H1 (cell line): ENCODE measurements around the gene OSBPL6. TPM values are rescaled to one million over a fixed set of nuclear protein-coding genes. Genes with fewer than 3 reads are reported as not detected.

ENCODE experiments used
- CTCF ChIA-PET: fragments of 300-600 bp; sonication (Branson Sonifier 250); formaldehyde crosslinking; loops from one replicate; lab custom pipeline; 2021; ENCODE audit not compliant: partially characterized antibody; lab: Charles Lee
- POLR2A ChIA-PET: fragments of 300-600 bp; sonication (Branson Sonifier 250); formaldehyde crosslinking; loops from one replicate; lab custom pipeline; 2021; ENCODE audit warnings: inconsistent platforms; ENCODE audit not compliant: partially characterized antibody; lab: Charles Lee
- DNase-seq, 2 experiments: peaks; one replicate each; pipeline versions ENCODE4 v3.0.0 to v3.0.0-alpha.2; 2010 to 2022; ENCODE audit warnings: low spot score in 2 of 2, low read depth in 1 of 2, mixed read lengths in 1 of 2
- FAIRE-seq: peaks from 2 replicates; lab custom pipeline; 2011; peaks lifted over from hg19 to GRCh38; lab: Jason Lieb, UNC
- H2AFZ ChIP-seq: 2 replicates; pipeline ENCODE4 v1.8.1; 2012; ENCODE audit warnings: low read length, inconsistent platforms
- H2AK5ac ChIP-seq: 2 replicates; pipeline ENCODE4 v1.6.1; 2013; ENCODE audit warnings: low read depth, low read length
- H2BK120ac ChIP-seq: replicated peaks from 2 replicates; pipeline ENCODE3; 2013; ENCODE audit warnings: low read depth, low read length, inconsistent platforms
- H2BK12ac ChIP-seq: 2 replicates; pipeline ENCODE4 v1.6.1; 2013; ENCODE audit warnings: low read depth, low read length
- H2BK15ac ChIP-seq: 2 replicates; pipeline ENCODE4 v1.6.1; 2013; ENCODE audit warnings: low read length
- H2BK20ac ChIP-seq: 2 replicates; pipeline ENCODE4 v1.6.1; 2013; ENCODE audit warnings: low read length
- H2BK5ac ChIP-seq: 2 replicates; pipeline ENCODE4 v1.6.1; 2013; ENCODE audit warnings: low read depth, low read length
- H3K14ac ChIP-seq: 2 replicates; pipeline ENCODE4 v1.6.1; 2013; ENCODE audit warnings: inconsistent platforms; ENCODE audit not compliant: insufficient read length
- H3K18ac ChIP-seq: 2 replicates; pipeline ENCODE4 v1.6.1; 2013; ENCODE audit warnings: low read length; ENCODE audit errors: extremely low read depth
- H3K23ac ChIP-seq: 2 replicates; pipeline ENCODE4 v1.6.1; 2013; ENCODE audit warnings: inconsistent platforms; ENCODE audit not compliant: insufficient read length
- H3K23me2 ChIP-seq: 2 replicates; pipeline ENCODE4 v1.6.1; 2013; ENCODE audit warnings: low read depth, low read length
- H3K27ac ChIP-seq: 2 replicates; pipeline ENCODE4 v1.6.1; 2011; ENCODE audit warnings: low read depth, low read length, inconsistent platforms
- H3K27me3 ChIP-seq, 4 experiments: replicated peaks in 1 of 4; 1 replicate in 1 of 4; 2 replicates in 3 of 4; pipeline versions ENCODE4 v1.6.1 to v1.8.1; 2011 to 2013; ENCODE audit warnings: low read length in 3 of 4, mild to moderate bottlenecking in 3 of 4, inconsistent platforms in 2 of 4, mixed read lengths in 2 of 4, moderate library complexity in 1 of 4; ENCODE audit not compliant: control insufficient read depth in 3 of 4, insufficient read depth in 3 of 4; ENCODE audit errors: extremely low read depth in 1 of 4
- H3K36me3 ChIP-seq, 4 experiments: 2 replicates each; pipeline versions ENCODE4 v1.6.1 to v1.8.1; 2011 to 2013; ENCODE audit warnings: mild to moderate bottlenecking in 4 of 4, low read length in 3 of 4, moderate library complexity in 2 of 4, control low read depth in 1 of 4, inconsistent platforms in 1 of 4; ENCODE audit not compliant: insufficient read depth in 4 of 4, control insufficient read depth in 2 of 4
- H3K4ac ChIP-seq: replicated peaks from 2 replicates; pipeline ENCODE3; 2013; ENCODE audit warnings: low read length, low read depth, mixed read lengths, inconsistent platforms; ENCODE audit not compliant: insufficient read length
- H3K4me1 ChIP-seq, 4 experiments: replicated peaks in 1 of 4; 1 replicate in 1 of 4; 2 replicates in 3 of 4; pipeline versions ENCODE4 v1.6.1 to v1.8.1; 2011 to 2013; ENCODE audit warnings: low read length in 3 of 4, inconsistent platforms in 2 of 4, mixed read lengths in 1 of 4; ENCODE audit not compliant: insufficient read depth in 4 of 4, control insufficient read depth in 3 of 4
- H3K4me2 ChIP-seq, 2 experiments: 2 replicates each; pipeline versions ENCODE4 v1.6.1 to v1.8.1; 2011 to 2013; ENCODE audit warnings: low read depth in 2 of 2, low read length in 2 of 2, control low read depth in 1 of 2, inconsistent platforms in 1 of 2, mild to moderate bottlenecking in 1 of 2; ENCODE audit not compliant: insufficient read depth in 1 of 2
- H3K4me3 ChIP-seq, 4 experiments: fragments of 200-600, 300-600 bp in 1 of 4; sonication (generic), shearing (Covaris generic), sonication (Bioruptor Twin) in 1 of 4; 2 replicates each; pipeline versions ENCODE4 v1.5.1 to v1.8.1; 2011 to 2016; ENCODE audit warnings: low read length in 4 of 4, low read depth in 3 of 4, control low read depth in 2 of 4, inconsistent platforms in 2 of 4, mild to moderate bottlenecking in 2 of 4, mixed read lengths in 1 of 4, moderate library complexity in 1 of 4; ENCODE audit not compliant: insufficient read depth in 2 of 4; ENCODE audit errors: extremely low read depth in 1 of 4
- H3K56ac ChIP-seq: replicated peaks from 2 replicates; pipeline ENCODE3; 2013; ENCODE audit warnings: low read depth, mild to moderate bottlenecking, mixed read lengths, low read length, inconsistent platforms; ENCODE audit not compliant: insufficient read length
- H3K79me1 ChIP-seq: 2 replicates; pipeline ENCODE4 v1.6.1; 2013; ENCODE audit warnings: low read depth, low read length, control low read depth
- H3K79me2 ChIP-seq, 2 experiments: 2 replicates each; pipeline versions ENCODE4 v1.6.1 to v1.8.1; 2012 to 2013; ENCODE audit warnings: low read length in 2 of 2, mild to moderate bottlenecking in 2 of 2, inconsistent platforms in 1 of 2; ENCODE audit not compliant: insufficient read depth in 2 of 2, control insufficient read depth in 1 of 2
- H3K9ac ChIP-seq, 4 experiments: replicated peaks in 1 of 4; 1 replicate in 1 of 4; 2 replicates in 3 of 4; pipeline versions ENCODE4 v1.6.1 to v1.8.1; 2011 to 2013; ENCODE audit warnings: low read depth in 3 of 4, low read length in 3 of 4, control low read depth in 2 of 4, mild to moderate bottlenecking in 2 of 4, moderate library complexity in 2 of 4, inconsistent platforms in 1 of 4; ENCODE audit errors: extremely low read depth in 1 of 4
- H3K9me3 ChIP-seq, 2 experiments: 2 replicates each; pipeline versions ENCODE4 v1.6.1 to v1.8.1; 2012 to 2013; ENCODE audit warnings: mild to moderate bottlenecking in 2 of 2, moderate library complexity in 2 of 2, control low read depth in 1 of 2, inconsistent platforms in 1 of 2, low read depth in 1 of 2, low read length in 1 of 2, mixed read lengths in 1 of 2; ENCODE audit not compliant: insufficient read depth in 2 of 2
- H4K20me1 ChIP-seq, 2 experiments: replicated peaks in 1 of 2; 2 replicates each; pipeline versions ENCODE3 to v1.8.1; 2011 to 2013; ENCODE audit warnings: inconsistent platforms in 2 of 2, low read length in 2 of 2, mild to moderate bottlenecking in 1 of 2; ENCODE audit not compliant: insufficient read depth in 2 of 2, control insufficient read depth in 1 of 2
- H4K5ac ChIP-seq: 2 replicates; pipeline ENCODE4 v1.6.1; 2013; ENCODE audit warnings: low read length, low read depth, mixed read lengths, inconsistent platforms; ENCODE audit not compliant: insufficient read length
- H4K8ac ChIP-seq: 2 replicates; pipeline ENCODE4 v1.8.0; 2013; ENCODE audit warnings: mild to moderate bottlenecking, moderate library complexity, low read length, inconsistent platforms; ENCODE audit not compliant: insufficient read depth; ENCODE audit errors: extremely low read depth
- H4K91ac ChIP-seq: replicated peaks from 2 replicates; pipeline ENCODE3; 2013; ENCODE audit warnings: low read length, mixed read lengths, inconsistent platforms; ENCODE audit not compliant: insufficient read length
- BCL11A ChIP-seq, 2 experiments: IDR thresholded peaks; one replicate each; pipeline ENCODE4 v1.6.1; 2011; ENCODE audit warnings: low read depth in 2 of 2, low read length in 2 of 2, mild to moderate bottlenecking in 2 of 2
- CEBPB ChIP-seq: IDR thresholded peaks from 2 replicates; pipeline ENCODE4 v1.6.1; 2012; ENCODE audit warnings: low read depth, low read length
- E2F6 ChIP-seq: IDR thresholded peaks from 2 replicates; pipeline ENCODE4 v1.6.1; 2012; ENCODE audit warnings: inconsistent platforms
- GTF2F1 ChIP-seq: IDR thresholded peaks from 2 replicates; pipeline ENCODE4 v1.6.1; 2012; ENCODE audit warnings: low read depth, low read length, improper control_type of control experiment, borderline replicate concordance
- NANOG ChIP-seq: IDR thresholded peaks from 2 replicates; pipeline ENCODE4 v1.6.1; 2011; ENCODE audit warnings: low read length, low read depth, mild to moderate bottlenecking, inconsistent platforms; ENCODE audit not compliant: insufficient read depth, poor library complexity, severe bottlenecking
- POU5F1 ChIP-seq: IDR thresholded peaks from 2 replicates; pipeline ENCODE4 v1.6.1; 2011; ENCODE audit warnings: low read depth, mild to moderate bottlenecking, low read length, moderate library complexity
- RXRA ChIP-seq: IDR thresholded peaks from 2 replicates; pipeline ENCODE4 v1.6.1; 2011; ENCODE audit warnings: low read depth, mild to moderate bottlenecking, low read length, moderate library complexity; ENCODE audit not compliant: insufficient read depth
- SP1 ChIP-seq: IDR thresholded peaks from 2 replicates; pipeline ENCODE4 v1.6.1; 2011; ENCODE audit warnings: low read depth, low read length
- TAF1 ChIP-seq: IDR thresholded peaks from 2 replicates; pipeline ENCODE4 v1.6.1; 2011; ENCODE audit warnings: mild to moderate bottlenecking, low read depth, low read length
- TCF12 ChIP-seq: IDR thresholded peaks from 2 replicates; pipeline ENCODE4 v1.6.1; 2011; ENCODE audit warnings: low read depth, mild to moderate bottlenecking, low read length
- YY1 ChIP-seq: IDR thresholded peaks from 2 replicates; pipeline ENCODE4 v1.6.1; 2011; ENCODE audit warnings: low read depth, mild to moderate bottlenecking, low read length
- whole genome bisulfite sequencing, 2 experiments: shearing (Covaris generic) in 1 of 2; methylation state at CpG; one replicate each; pipeline versions ENCODE4 v1.1.6 to v1.1.7; 2013 to 2015; ENCODE audit warnings: low lambda C conversion rate in 2 of 2, mixed read lengths in 2 of 2, inconsistent platforms in 1 of 2, low coverage in 1 of 2, missing lambda C conversion rate in 1 of 2; ENCODE audit not compliant: insufficient replicate concordance in 2 of 2, insufficient coverage in 1 of 2, insufficient read length in 1 of 2; ENCODE audit errors: extremely low coverage in 1 of 2, missing lambda C conversion rate in 1 of 2; 5-methylcytosine and 5-hydroxymethylcytosine counted together
- polyA plus RNA-seq, 7 experiments: library from polyadenylated mRNA; depleted of rRNA in 3 of 7; stranded (reverse) in 5 of 7; unstranded in 2 of 7; fragments of >200 nt in 5 of 7; fragments of 200-250 nt in 2 of 7; gene quantifications; 1 replicate in 5 of 7; 2 replicates in 1 of 7; 4 replicates in 1 of 7; pipeline versions ENCODE4 v1.2.1 to v1.2.3, GENCODE V29; 2011 to 2013; ENCODE audit warnings: missing spikeins in 2 of 7, mixed read lengths in 2 of 7
- total RNA-seq: library from RNA; stranded (reverse); fragmentation: NEBNext Ultra II Directional; extraction: Animal tissue kit (Norgen Biotek cat#: 25700); gene quantifications from 2 replicates; pipeline ENCODE4 v1.2.1, GENCODE V29; 2021

OSBPL6 gene
- total and polyA plus RNA-seq, 2 of the 8 experiments (the other 6 are each of a cell fraction or from before 2014, with no cell fraction given) = 1.7 to 5.6 TPM

GRCh38 chr2:178230396-178230795 is 36.1 kb downstream of the OSBPL6 start:
- H3K79me2 ChIP-seq = no peaks in the 10 kb centered on the region

More at GRCh38 chr2:178230396-178230795, 36.1 kb downstream of the OSBPL6 start:
- Histone ChIP-seq H4K20me1 (no peaks in the 10 kb centered on the region), H3K56ac (no peak overlapping the region), H2BK5ac (no peak overlapping the region)
- TF ChIP-seq TCF12 (no peak), TAF1 (no peak), YY1 (no peak), E2F6 (no peak), BCL11A (IDR thresholded peaks at IDR 0.05; ENCODE audit: low read depth in 2 of 2, low read length in 2 of 2) (no peak), SP1 (no peak), POU5F1 (no peak), RXRA (no peak), GTF2F1 (no peak), CEBPB (no peak), NANOG (no peak)
- TF ChIP-seq, all 59 proteins: peak for 0
- no peak for DNase-seq
- Histone ChIP-seq H3K27me3 (no peaks in the 10 kb centered on the region; a peak in 1 of 7 replicates), H2BK12ac (no peak overlapping the region), H3K9ac (no peak overlapping the region), H2AFZ (no peak overlapping the region), H3K23ac (no peak overlapping the region), H4K5ac (no peak overlapping the region), H2AK5ac (no peak overlapping the region), H3K14ac (no peak overlapping the region), H2BK15ac (no peak overlapping the region), H3K27ac (no peak overlapping the region), H3K9me3 (no peaks in the 10 kb centered on the region), H3K79me1 (no peaks in the 10 kb centered on the region; the same call in 1 of the 2 replicates), H3K4me1 (peaks cover 0 to 2% (median 0%) of the 10 kb centered on the region in 4 experiments; a peak in 1 of 7 replicates), H3K4me3 (no peak overlapping the region), H2BK20ac (no peak overlapping the region), H4K8ac (no peak overlapping the region), H2BK120ac (no peak overlapping the region), H3K4ac (no peak overlapping the region), H3K4me2 (no peak overlapping the region), H4K91ac (no peak overlapping the region), H3K18ac (no peak overlapping the region), H3K23me2 (no peaks in the 10 kb centered on the region; the same call in 1 of the 2 replicates), H3K36me3 (no peaks in the 10 kb centered on the region)
- WGBS, 2 experiments = 88% methylated on average over 4 of the region's 4 CpGs; no CpG with 5 or more reads in 1 of the 2 experiments
- no peak for FAIRE-seq
- POLR2A ChIA-PET = interaction anchor here (1.0 kb wide), 1 partner anchor 19 kb away, joined by 3 read pairs; no protein-coding TSS in a partner anchor
- CTCF ChIA-PET = interaction anchor here (0.8 to 1.4 kb wide), 2 partner anchors 26 to 101 kb away, joined by 4 read pairs; no protein-coding TSS in a partner anchor
